A673 (cell line): ENCODE measurements around the gene TEX26. TPM values are rescaled to one million over a fixed set of nuclear protein-coding genes. Genes with fewer than 3 reads are reported as not detected.

ENCODE experiments used
- BruUV-seq: library from RNA; stranded (reverse); fragments of 400-500 nt; replicated peaks from 2 replicates; lab custom pipeline; 2021; lab: Mats Ljungman, UMichigan
- CTCF ChIA-PET: fragments of 300-600 bp; sonication (Branson Sonifier 250); formaldehyde crosslinking; loops from one replicate; lab custom pipeline; 2022; ENCODE audit warnings: antibody characterized with exemption; lab: Charles Lee
- POLR2A ChIA-PET: fragments of 300-600 bp; sonication (Branson Sonifier 250); formaldehyde crosslinking; loops from one replicate; lab custom pipeline; 2022; ENCODE audit warnings: antibody characterized with exemption; ENCODE audit not compliant: low non-redundant PET; lab: Charles Lee
- DNase-seq: peaks from one replicate; pipeline ENCODE4 v3.0.0-alpha.2; 2015; ENCODE audit warnings: low spot score
- H3K27ac ChIP-seq: fragments of 200-600 bp; sonication (generic); 2 replicates; pipeline ENCODE4 v1.5.1; 2016; ENCODE audit warnings: mixed run types, low read depth, mild to moderate bottlenecking, mixed read lengths, antibody characterized with exemption, low read length; ENCODE audit not compliant: poor library complexity, severe bottlenecking
- H3K27me3 ChIP-seq: fragments of 200-600 bp; sonication (generic); replicated peaks from 2 replicates; pipeline ENCODE4 v1.6.1; 2017; ENCODE audit warnings: mixed run types, low read depth, mild to moderate bottlenecking, mixed read lengths, antibody characterized with exemption, low read length; ENCODE audit not compliant: insufficient read depth, poor library complexity
- H3K36me3 ChIP-seq: fragments of 200-600 bp; sonication (generic); 2 replicates; pipeline ENCODE4 v1.6.1; 2016; ENCODE audit warnings: mixed run types, mild to moderate bottlenecking, mixed read lengths, antibody characterized with exemption, low read length; ENCODE audit not compliant: insufficient read depth, poor library complexity, severe bottlenecking
- H3K4me1 ChIP-seq: fragments of 200-600 bp; sonication (generic); 2 replicates; pipeline ENCODE4 v1.6.1; 2017; ENCODE audit warnings: mixed run types, mild to moderate bottlenecking, mixed read lengths, antibody characterized with exemption, low read length; ENCODE audit not compliant: insufficient read depth, poor library complexity, severe bottlenecking
- H3K4me3 ChIP-seq: fragments of 200-600 bp; sonication (generic); 2 replicates; pipeline ENCODE4 v1.5.1; 2016; ENCODE audit warnings: low read depth, mixed run types, mild to moderate bottlenecking, mixed read lengths, low read length; ENCODE audit not compliant: poor library complexity, severe bottlenecking
- H3K9me3 ChIP-seq: fragments of 200-600 bp; sonication (generic); 2 replicates; pipeline ENCODE4 v1.6.1; 2016; ENCODE audit warnings: mixed run types, low read depth, mild to moderate bottlenecking, mixed read lengths, antibody characterized with exemption, low read length; ENCODE audit not compliant: poor library complexity, severe bottlenecking
- CTCF ChIP-seq: fragments of 300-800, 200-600 bp; sonication (generic); conservative IDR thresholded peaks from 2 replicates; pipeline ENCODE4 v1.5.1; 2017; ENCODE audit warnings: low read depth, mild to moderate bottlenecking, antibody characterized with exemption, low read length, moderate library complexity, mixed read lengths
- EZH2 ChIP-seq: fragments of 200-600 bp; sonication (generic); IDR thresholded peaks from 2 replicates; pipeline ENCODE4 v1.6.1; 2017; ENCODE audit warnings: borderline replicate concordance, low read depth, mild to moderate bottlenecking, mixed read lengths, antibody characterized with exemption, low read length; ENCODE audit not compliant: poor library complexity, severe bottlenecking
- intact Hi-C: fragments of 100-400 bp; cut with micrococcal nuclease; formaldehyde crosslinking; loops from one replicate; pipeline ENCODE4 v1.10.0; 2022; ENCODE audit not compliant: unreplicated experiment
- total RNA-seq: library from RNA; stranded (reverse); gene quantifications from 2 replicates; pipeline ENCODE4 v1.2.3, GENCODE V29; 2021

The TEX26 gene
- total RNA-seq, 1 experiment from 2014 or later = not detected

DNA sequence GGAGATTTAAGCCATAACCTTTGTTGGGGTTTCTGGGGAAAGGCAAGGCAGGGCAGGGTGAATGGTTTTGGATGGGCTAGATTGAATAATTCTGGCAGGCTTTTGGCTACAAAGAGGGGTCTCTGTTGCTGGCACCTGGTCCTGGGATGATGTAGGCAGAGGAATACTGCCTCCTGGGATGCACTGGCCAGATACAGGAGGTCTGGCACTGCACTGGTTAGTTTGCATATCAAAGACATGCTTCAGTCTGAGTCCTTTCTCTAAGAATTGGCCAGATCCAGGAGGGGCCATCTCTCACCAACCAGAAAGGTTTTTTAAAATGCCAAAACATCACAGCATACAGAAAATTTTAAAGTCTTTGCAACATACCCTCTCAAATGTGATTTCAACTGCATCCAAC lies 34.4 kb upstream of the TEX26 start:
- TF ChIP-seq EZH2 = no peak
- no peak for TF ChIP-seq CTCF
- BruUV-seq = no TSS peak
- Histone ChIP-seq H3K4me1 (no peaks in the 10 kb centered on the region), H3K27ac (no peak overlapping the region), H3K36me3 (no peaks in the 10 kb centered on the region), H3K9me3 (no peaks in the 10 kb centered on the region), H3K4me3 (no peak overlapping the region), H3K27me3 (no peaks in the 10 kb centered on the region)
- no peak for DNase-seq
- POLR2A ChIA-PET = no interaction called here
- intact Hi-C loops = no loop called here
- CTCF ChIA-PET = no interaction called here

GRCh38 chr13:30898678-30899241 lies 33.7 kb upstream of the TEX26 start:
- no peak for DNase-seq
- POLR2A ChIA-PET = no interaction called here

GRCh38 chr13:30900436-30900835 lies 32.0 kb upstream of the TEX26 start:
- Histone ChIP-seq H3K4me1 (no peaks in the 10 kb centered on the region), H3K27me3 (no peaks in the 10 kb centered on the region), H3K27ac (no peak overlapping the region), H3K9me3 (no peaks in the 10 kb centered on the region), H3K36me3 (no peaks in the 10 kb centered on the region), H3K4me3 (no peak overlapping the region)
- TF ChIP-seq CTCF = no peak
- TF ChIP-seq EZH2 = no peak
- ChIA-PET CTCF (no interaction called here), POLR2A (no interaction called here)
- intact Hi-C loops = no loop called here
- DNase-seq = no peak
- BruUV-seq = no TSS peak

More at GRCh38 chr13:30898678-30899241, 33.7 kb upstream of the TEX26 start:
- no peaks in the 10 kb centered on the region for H3K36me3 ChIP-seq
- TF ChIP-seq EZH2 (no peak), CTCF (no peak)
- H3K27ac ChIP-seq = no peak overlapping the region
- no peaks in the 10 kb centered on the region for H3K4me1 ChIP-seq
- CTCF ChIA-PET = no interaction called here
- intact Hi-C loops = no loop called here
- H3K27me3 ChIP-seq = no peaks in the 10 kb centered on the region
- no peaks in the 10 kb centered on the region for H3K9me3 ChIP-seq
- no peak overlapping the region for H3K4me3 ChIP-seq
- BruUV-seq = no TSS peak
